ENCODE results near the gene TNRC18.
"Not testable (repeated sequence)": the region's sequence is repeated elsewhere in the genome, so short reads cannot be mapped to it uniquely, and the experiment has no call there.

Gene TNRC18

DNA sequence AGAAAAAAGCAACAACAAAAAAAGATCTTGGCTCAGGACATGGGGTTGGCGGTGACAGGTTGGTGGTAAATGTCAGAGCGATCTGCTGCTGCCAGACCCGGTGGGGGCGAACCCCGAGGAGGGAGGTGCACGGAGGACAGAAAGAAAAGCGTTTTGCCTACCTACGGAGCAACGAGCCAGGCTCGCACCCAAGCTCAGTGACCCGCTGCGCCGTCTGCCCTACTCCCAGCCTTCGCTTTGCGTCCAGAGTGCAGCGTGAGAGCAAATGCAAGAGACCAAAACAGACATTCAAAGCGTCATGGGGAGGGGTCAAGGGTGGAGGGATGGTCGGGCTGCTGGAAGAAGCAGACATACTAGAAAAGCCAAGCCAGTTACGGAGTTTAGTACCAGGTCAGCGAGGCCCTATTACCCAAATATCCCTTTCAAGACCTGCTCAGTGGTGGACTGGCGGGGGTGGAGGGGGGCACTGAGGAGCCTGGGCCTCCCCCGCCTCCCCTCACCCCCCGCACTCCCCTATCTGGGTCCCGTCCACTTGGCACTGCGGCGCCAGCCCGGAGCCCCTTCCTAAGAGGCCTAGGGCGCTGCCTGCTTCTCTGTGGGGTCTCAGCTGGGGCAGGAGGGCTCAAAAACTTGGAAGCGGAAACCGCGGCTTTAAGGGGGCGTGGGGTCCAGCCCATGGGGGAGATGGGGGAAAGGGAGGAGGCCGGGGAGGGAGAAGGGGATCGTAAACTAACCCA is 74.0 kb downstream of the TNRC18 start:
- no peak for DNase-seq (ENCODE audit: low read depth)

DNA sequence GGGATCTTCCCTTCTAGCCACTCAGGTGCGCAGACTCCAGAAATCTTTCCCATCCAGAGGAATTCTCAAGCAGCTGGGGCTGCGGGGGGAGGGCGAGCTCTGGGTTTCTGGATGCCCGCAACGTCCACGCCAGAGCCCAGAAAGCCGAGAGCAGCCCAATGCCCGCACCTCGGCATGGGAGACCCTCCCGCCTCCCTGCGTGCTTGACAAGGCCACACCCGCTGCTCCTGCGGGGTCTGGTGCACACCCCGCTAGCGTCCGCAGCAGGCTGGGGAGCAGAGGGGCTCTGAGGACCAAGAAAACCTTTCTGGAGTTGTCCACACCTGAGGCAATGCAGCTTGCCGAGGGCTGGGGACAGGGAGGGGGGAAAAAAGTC is 74.6 kb downstream of the TNRC18 start:
- no peak for DNase-seq (ENCODE audit: low read depth)

DNA sequence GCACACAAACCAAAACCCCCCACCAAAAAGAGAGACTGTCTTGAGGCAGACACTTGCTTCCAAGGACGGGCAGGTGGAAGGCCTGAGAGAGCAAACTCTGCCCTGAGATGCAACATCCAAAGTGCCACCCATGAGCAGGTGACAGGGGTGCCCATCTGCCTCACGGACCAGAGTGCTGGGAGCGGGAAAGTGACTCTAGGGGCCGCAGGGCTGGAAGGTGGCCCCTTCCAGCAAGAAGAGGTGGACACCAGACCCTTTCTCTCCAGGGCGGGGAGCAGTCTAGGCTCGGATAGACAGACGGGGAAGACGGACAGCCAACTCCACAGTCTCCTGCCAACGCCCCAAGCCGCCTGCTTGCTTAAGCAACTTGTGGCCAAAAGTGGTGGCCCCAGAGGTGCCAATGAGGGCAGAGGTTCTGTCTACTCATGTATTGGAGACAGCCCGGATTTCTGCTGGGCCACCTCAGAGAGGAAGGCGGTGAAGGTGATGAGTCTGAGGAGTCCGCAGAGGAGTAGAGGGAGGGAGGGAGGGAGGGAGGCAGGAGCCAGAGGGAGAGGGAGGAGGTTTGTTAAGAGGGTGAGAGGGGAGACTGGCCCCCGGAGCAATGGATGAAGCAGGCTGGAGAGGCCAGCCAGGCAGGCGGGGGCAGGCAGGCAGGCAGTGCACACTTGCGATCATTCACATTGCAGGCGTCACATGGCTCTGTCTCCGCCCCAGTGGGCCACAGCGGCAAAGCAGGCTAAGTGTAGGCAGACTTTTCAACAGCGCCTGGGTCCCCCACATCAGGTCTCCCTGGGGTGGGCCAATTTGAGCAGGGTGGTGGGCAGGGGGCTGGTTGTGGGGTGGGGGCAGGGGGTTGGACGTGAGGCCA is 75.3 kb downstream of the TNRC18 start:
- DNase-seq (ENCODE audit: low read depth) = no peak

DNA sequence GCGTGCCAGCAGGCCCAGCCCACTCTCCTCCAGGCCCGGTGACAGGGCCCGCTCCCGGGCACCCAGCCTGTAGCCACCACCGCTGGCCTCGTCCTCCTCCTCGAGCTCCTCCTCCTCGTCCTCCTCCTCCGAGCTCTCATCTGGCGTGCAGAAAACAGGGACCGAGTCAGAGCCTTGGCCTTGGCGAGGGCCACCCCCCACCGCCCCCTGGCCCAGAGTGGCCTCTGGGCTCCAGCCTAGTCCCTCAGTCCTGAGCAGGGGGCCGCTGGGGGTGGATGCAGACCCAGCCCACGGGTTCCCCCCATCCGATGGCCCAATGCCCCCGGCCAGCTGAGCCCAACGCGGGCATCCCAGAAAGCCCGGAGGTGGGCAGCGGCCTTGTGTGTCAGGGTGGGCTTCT is 78.0 kb downstream of the TNRC18 start:
- no peak for DNase-seq (ENCODE audit: low read depth)

DNA sequence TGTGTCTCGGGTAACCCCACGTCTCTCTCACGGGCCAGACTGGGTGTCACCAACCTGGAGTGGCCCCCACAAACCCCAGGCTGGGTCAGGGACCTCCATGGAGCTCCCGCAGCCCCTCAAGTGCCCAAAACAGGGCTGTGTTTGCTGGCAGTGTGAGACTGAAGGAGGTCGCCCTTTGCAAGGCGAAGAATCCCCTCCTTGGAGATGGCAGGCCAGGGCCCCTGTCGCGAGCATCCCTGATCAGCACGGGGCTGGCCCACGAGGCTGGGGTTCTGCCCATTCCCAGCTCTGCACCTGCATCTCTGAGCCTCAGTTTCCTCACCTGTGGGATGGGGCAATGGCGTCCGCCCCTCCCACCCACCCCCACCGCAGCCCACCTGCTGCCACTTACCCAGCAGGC is 78.5 kb downstream of the TNRC18 start:
- DNase-seq (ENCODE audit: low read depth) = no peak

DNA sequence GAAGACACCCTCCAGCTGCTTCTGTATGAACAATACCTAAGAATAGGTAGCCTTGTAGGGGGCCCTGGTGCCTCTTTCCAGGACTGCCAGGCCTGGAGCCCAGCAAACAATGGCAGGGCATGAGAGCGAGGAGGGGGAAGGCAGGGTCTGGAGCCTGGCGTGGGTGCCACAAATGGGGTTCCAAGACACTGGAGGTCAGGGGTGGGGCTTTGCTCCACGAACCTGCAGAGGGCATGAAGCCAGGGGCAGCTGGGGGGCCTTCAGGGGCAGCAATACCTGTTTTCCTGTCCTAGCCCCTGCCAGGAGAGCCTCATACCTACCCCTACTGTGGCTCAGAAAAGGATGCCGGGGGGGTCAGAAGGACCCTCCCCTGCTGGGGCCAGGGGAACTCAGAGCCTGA is 79.3 kb downstream of the TNRC18 start:
- DNase-seq (ENCODE audit: low read depth) = no peak

DNA sequence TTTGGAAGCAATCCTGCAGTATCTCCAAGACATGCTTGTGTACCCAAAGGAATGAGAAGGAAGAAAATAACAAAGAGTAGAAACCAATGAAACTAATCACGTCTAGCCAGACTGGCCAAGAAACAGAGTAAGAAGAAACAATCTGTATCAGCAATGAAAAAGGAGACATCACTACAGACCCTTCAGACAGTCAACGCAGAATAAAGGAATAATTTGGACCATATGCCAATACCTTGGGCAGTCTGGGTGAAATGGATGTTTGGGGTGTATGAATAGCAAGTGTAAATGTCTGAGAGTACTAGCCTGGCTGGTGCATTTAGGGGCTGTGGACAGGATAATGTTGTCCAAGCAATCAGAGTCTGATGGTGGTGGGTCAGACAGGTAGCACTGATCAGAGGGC is 79.8 kb downstream of the TNRC18 start:
- no peak for DNase-seq (ENCODE audit: low read depth)

DNA sequence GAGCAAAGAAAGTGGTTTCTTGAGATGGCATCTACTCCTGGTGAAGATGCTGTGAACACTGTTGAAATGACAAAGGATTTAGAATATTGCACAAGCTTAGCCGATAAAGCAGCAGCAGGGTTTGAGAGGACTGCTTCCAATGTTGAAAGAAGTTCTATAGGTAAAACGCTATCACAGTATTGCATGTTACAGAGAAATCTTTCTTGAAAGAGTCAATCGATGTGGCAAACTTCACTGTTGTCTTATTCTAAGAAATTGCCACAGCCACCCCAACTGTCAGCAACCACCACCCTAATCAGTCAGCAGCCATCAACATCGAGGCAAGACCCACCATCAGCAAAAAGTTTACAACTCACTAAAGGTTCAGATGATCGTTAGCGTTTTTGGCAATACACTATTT is 81.0 kb downstream of the TNRC18 start:
- no peak for DNase-seq (ENCODE audit: low read depth)

DNA sequence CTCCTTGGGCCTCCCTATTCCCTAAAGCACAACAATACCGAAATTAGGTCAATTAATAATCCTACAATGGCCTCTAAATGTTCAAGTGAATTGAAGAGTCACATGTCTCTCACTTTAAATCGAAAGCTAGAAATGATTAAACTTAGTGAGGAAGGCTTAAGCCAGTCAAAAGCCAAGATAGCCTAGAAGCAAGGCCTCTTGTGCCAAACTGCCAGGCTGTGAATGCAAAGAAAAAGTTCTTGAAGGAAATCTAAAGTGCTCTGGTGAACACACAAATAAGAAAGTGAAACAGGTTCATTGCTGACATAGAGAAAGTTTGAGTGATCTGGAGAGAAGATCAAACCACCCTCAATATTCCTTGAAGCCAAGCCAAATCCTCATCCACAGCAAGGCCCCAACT is 83.7 kb downstream of the TNRC18 start:
- no peak for DNase-seq (ENCODE audit: low read depth)

DNA sequence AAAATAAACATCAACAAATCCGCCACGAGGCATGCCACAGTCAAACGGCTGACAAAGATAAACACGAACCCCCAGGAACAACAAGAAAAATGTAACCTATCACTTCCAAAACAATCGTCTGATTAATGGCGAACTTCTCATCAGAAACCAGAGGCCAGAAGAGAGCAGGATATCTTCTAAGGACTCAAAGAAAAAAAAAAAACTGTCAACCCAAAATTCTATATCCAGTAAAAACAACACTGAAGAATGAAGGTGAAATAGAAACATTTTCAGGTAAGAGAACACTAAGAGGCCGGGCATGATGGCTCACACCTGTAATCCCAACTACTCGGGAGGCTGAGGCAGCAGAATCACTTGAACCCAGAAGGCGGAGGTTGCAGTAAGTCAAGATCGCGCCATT is 86.6 kb downstream of the TNRC18 start:
- DNase-seq (ENCODE audit: low read depth) = no peak

DNA sequence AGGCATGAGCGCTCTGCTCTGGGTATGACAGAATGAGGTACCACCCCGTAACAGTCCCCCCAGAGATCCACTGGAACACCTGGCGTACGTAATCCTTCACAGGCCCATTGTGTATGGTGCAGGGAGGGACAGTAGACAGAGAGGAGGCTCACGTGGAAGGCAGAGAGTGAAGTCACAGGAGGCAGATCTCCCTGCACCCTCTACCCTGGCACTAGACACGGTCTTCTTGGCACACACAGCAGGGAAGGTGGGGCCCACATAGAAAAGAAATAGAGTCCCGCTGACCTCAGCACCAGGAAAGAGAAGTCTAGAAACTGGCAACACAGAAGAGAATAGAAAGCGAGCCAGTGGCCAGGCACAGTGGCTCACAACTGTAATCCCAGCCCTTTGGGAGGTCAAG is 89.0 kb downstream of the TNRC18 start:
- DNase-seq (ENCODE audit: low read depth) = no peak

DNA sequence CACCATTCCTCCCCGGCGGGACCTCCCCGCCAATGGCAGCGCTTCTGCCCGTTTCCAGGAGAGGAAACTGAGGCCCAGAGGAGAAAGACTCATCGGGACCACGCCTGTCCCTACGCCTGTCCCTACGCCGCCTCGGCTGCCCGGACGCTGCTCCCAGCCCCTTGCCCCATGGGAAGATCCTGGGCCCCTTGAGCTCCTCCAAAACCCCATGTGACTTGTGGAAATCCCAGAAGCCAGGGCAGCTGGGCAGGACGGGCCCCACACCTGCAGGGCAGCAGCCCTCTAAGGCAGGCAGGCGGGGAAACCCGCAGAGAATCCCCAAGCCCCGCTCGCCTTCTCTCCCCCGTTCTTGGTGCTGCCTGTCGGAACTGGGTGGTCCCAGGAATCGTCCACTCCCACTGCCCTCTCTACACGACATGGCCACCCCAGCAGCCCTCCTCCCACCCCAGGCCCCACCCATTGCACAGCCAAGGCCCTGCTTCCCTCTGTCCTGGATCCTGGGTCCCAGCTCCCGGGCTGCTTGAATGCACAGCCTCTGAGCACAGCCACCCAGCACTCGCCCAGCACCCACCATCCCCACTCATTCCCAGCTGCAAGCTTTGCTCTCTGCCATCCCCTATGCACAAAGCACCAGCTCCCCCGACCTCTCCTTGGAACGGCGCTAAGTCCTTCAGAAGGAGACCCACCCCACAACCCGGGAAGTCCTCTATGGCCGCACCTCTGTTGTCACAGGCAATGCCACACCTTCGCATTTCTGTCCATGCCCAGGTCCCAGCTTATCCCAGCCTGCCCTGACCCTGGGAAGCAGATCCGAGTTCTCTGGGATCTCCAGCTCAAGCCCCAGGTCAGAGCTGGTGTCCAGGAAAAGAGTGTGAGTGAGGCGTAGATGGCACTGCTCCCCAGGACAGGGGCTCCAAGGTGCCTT is 90.3 kb downstream of the TNRC18 start:
- DNase-seq (ENCODE audit: low read depth) = no peak

DNA sequence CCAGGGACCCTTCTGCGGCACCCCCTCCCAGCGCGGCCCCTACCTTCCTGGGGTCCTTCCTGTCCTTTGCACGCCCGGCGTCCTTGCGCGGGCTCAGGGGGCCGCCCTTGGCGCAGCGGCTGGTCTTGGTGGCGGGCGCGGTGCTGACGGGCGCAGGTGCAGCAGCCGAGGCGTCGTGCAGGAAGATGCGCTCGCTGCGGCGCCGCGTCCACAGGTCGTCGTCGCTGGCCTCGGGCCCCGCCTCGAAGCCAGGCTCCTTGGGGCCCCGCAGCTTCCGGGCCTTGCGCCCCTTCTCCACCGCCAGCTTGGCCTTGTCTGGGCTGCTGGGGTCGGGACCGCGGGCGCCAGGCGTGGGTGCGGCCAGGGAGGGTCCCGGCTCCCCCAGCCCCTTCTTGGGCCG is 91.1 kb downstream of the TNRC18 start:
- DNase-seq (ENCODE audit: low read depth) = no peak

DNA sequence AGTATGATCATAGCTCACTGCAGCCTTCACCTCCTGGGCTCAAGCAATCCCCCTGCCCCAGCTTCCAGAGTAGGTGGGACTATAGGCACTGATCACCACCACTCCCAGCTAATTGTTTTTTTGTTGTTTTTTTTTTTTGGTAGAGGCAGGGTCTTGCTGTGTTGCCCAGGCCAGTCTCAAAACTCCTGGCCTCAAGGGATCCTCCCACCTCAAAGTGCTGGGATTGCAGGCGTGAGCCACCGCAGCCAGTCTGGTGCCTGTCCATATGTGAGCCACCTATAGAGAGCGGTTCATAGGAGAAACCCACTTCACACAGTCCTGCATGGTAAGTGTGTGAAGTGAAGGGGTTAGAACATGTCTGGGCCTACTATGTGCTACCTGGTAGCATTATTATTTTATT is 93.3 kb downstream of the TNRC18 start:
- no peak for DNase-seq (ENCODE audit: low read depth)

DNA sequence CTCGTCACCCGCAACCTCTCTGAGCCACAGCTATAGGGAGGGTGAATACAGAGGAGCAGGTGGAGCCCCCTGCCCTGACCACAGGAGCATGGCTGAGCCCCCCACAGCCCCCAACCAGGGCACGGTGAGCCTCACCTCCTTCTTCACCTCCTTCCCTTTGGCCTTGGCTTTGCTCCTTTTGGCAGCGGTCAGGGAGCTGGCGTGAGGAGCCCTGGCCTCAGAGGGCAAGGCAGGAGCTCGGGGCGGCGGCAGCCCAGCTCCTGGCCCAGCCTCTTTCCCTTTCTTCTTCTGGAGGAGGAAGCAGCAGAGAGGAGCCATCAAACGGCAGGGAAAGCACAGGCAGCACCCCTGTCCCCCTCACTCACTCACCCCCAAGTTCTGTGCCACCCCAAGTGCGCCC is 98.7 kb downstream of the TNRC18 start:
- DNase-seq (ENCODE audit: low read depth) = no peak

DNA sequence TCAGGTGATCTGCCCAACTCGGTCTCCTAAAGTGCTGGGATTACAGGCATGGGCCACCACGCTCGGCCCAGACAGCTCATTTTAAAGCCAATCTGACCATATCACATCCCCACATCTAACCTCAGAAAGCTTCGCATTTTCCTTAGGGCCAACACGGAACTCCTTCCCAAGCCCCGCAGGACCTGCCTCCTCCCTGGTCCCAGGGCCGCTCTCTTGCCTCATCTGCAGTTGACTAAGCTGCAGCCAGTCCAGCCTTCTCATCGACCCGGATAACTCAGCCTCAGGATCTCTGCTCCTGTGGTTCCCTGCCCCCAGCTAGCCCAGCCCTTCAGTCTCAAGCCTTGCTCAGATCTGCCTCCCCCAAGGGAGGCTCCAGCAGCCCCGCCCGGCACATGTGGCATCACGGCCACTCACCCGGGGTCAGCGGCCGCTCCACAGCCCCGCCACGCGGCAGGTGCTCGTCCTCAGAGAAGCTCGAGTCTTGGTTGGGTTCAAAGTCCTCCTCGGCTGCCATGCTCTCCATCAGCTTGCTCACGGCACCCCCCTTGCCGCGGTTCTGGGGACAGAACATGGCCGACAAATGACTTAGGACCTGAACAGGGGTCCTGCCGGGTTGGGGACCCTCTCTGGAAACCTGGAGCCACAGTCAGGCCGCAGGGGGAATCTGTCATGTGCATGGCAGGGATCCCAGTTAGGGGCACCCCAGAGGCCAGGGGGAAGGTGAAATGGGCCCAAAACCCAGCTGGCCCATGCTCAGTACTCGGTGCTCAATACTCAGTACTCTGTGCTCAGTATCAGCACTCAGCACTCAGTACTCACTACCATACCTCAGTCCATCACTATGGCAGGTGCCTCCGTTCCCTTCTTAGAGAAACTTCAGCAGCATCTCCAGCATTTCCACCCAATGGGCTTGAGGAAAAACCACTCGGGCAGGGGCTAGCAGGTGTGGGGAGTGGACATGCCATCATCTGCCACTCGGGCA is 99.5 kb downstream of the TNRC18 start:
- not testable (repeated sequence) for DNase-seq (ENCODE audit: low read depth)

DNA sequence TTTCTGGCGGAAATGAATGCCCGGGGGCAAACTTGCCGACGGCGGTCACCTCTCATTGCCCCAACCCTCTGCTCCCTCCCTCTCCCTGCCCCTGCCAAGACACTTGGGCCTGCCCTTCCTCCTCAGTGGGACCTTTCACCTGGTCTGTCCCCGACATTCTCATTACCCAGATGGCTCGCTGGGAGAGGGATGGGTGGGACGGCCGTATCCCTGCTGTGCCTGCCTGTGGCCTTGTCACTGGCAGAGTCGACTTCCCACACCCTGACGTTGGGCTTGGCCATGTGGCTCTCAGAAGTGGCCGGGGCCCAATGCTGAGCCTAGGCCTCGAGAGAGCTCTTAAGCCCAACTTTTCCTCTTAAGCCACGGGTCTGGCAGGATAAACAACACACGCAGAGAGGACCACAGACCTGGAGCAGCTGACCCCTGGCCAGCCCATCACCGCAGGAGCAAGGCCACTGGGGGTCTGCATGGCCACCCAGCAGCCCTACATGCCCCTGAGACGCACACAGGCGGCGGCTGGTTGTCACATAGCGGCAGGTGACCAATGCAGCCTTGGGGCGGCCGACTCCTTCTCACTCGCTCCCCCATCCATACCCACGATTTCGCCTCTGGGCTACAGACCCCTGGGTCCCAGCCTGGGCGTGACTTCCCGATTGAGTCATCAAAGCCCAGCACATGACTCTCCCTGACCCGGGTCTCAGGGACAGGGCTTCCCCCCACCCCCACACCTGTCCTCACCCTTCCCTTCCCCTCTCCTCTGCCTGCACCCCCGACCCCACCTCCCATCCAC is 100.8 kb downstream of the TNRC18 start:
- no peak for DNase-seq (ENCODE audit: low read depth)

DNA sequence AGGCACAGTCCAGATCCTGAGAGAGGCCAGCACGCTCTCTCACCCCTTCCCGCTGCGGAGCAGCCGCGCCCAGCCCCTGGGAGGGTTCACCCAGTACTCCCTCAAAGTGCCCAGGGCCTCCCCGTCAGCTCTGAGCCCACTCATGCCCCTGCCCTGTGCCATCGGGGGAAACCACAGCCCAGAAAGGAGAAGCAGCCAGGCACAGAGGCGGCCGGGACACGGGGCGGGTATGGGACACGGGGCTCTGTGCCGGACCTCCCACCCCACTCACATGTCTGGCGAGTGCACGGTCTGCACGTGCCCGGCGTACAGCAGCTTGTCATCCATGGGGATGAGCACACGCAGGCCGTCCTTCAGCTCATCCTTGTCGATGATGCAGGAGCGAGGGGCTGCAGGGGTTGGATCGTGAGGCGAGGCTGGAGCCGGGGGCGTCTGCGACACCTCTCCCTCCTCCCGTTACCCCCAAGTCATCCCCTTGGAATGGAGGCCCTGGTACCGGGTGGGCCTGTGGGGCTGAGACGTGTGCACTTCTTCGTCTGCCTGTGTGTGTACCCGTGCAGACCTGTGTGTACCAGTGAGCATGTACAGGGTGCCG is 102.7 kb downstream of the TNRC18 start:
- no peak for DNase-seq (ENCODE audit: low read depth)

DNA sequence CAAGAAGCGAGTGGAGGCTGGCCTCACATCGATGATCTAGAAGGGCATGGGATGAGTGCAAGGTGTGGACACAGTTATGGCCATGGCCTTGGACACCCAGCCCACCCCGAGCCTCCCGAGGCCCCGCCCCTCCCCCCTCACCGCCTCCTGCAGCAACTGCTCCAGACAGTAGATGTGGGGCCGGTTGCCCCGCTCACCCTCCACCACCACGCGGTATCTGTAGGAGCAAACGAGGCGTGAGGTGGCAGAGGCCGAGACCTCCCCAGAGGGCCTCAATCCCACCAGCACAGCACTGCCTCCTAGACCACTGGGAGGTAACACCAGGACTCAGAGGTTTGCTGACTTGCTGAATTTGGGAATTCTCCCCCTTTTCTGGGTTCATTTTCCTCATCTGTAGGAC is 103.2 kb downstream of the TNRC18 start:
- DNase-seq (ENCODE audit: low read depth) = no peak

DNA sequence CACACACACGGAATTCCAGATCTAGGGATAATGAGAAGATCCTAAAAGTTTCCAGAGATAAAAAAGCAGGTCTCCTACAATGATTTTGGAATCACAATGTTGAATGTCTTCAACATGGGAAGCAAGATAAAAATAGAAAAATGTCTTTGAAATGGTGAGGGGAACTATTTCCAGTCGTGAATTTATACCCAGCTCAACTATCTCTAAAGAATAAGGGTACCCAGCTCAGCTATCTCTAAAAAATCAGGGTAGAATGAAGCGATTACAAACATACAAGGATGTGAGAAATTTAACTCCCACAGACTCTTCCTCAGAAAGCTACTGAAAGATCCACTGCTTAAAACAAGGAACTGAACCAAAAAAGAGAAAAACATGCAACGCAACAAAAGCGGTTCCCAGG is 105.0 kb downstream of the TNRC18 start:
- DNase-seq (ENCODE audit: low read depth) = not testable (repeated sequence)

Data from stimulated activated CD8-positive, alpha-beta memory T cell treated with anti-CD3 and anti-CD28 coated beads, Interleukin-12 subunit alpha, Interleukin-12 subunit beta, amount 100 ng/mL, for 4 hours (primary cell).